ENCODE results near the gene RABGGTA. TPM values are rescaled to one million over a fixed set of nuclear protein-coding genes. Genes with fewer than 3 reads are reported as not detected.

Gene RABGGTA
- 15.8 and 20.2 TPM in 2 replicates for total RNA-seq (2014; rRNA removed; shearing (Covaris generic))

- DNase-seq (ENCODE audit: low read depth): peak; percentile 82
These were observed at the start of gene RABGGTA for GRCh38 chr14:24271134-24271833. RABGGTA (minus strand) TSS chr14:24271597; CDS start chr14:24271115, 482 bp downstream.

GRCh38 chr14:24317141-24317928, 45.9 kb upstream of the RABGGTA start:
- peak; percentile 66 for DNase-seq (ENCODE audit: low read depth)

GRCh38 chr14:24316597-24316950, 45.2 kb upstream of the RABGGTA start:
- DNase-seq (ENCODE audit: low read depth): no peak

GRCh38 chr14:24315807-24316596, 44.6 kb upstream of the RABGGTA start:
- DNase-seq (ENCODE audit: low read depth): no peak

GRCh38 chr14:24315243-24315806, 43.9 kb upstream of the RABGGTA start:
- no peak for DNase-seq (ENCODE audit: low read depth)

- DNase-seq (ENCODE audit: low read depth): no peak
These were observed 43.2 kb upstream of the RABGGTA start for GRCh38 chr14:24314377-24315193.

- no peak for DNase-seq (ENCODE audit: low read depth)
These were observed 42.5 kb upstream of the RABGGTA start for GRCh38 chr14:24313913-24314312.

- peak; percentile 40 for DNase-seq (ENCODE audit: low read depth)
These were observed 41.5 kb upstream of the RABGGTA start for GRCh38 chr14:24312736-24313507.

GRCh38 chr14:24311837-24312615, 40.6 kb upstream of the RABGGTA start:
- no peak for DNase-seq (ENCODE audit: low read depth)

- no peak for DNase-seq (ENCODE audit: low read depth)
These were observed 39.5 kb upstream of the RABGGTA start, which contains the start of gene LTB4R for GRCh38 chr14:24310646-24311604. LTB4R (plus strand) TSS chr14:24311502; CDS start chr14:24315652, 4,150 bp downstream.

GRCh38 chr14:24310265-24310645, 38.9 kb upstream of the RABGGTA start:
- DNase-seq (ENCODE audit: low read depth): no peak

- no peak for DNase-seq (ENCODE audit: low read depth)
These were observed 38.3 kb upstream of the RABGGTA start, which contains the start of gene LTB4R2 for GRCh38 chr14:24309538-24310264. LTB4R2 (plus strand) TSS chr14:24310140; CDS start chr14:24310665, 525 bp downstream.

GRCh38 chr14:24308342-24309124, 37.1 kb upstream of the RABGGTA start:
- no peak for DNase-seq (ENCODE audit: low read depth)

- peak; percentile 53 for DNase-seq (ENCODE audit: low read depth)
These were observed 36.4 kb upstream of the RABGGTA start, which contains the start of gene CIDEB for GRCh38 chr14:24307575-24308341. CIDEB (minus strand) TSS chr14:24307977; CDS start chr14:24307858, 119 bp downstream.

- DNase-seq (ENCODE audit: low read depth): no peak
These were observed 35.8 kb upstream of the RABGGTA start for GRCh38 chr14:24307156-24307574.

GRCh38 chr14:24304019-24304387, 32.6 kb upstream of the RABGGTA start:
- no peak for DNase-seq (ENCODE audit: low read depth)

Measured in RPMI7951 (cell line).